Parietal lobe (tissue), 1 donor: ENCODE results near the gene YKT6. TPM values are rescaled to one million over a fixed set of nuclear protein-coding genes. Genes with fewer than 3 reads are reported as not detected.

Experiments
- total RNA-seq: library from RNA; depleted of rRNA; stranded (reverse); fragments of >200 nt; gene quantifications from one replicate; pipeline ENCODE4 v1.2.3, GENCODE V29; 2014

The YKT6 gene
- total RNA-seq: 57.3 TPM

DNA sequence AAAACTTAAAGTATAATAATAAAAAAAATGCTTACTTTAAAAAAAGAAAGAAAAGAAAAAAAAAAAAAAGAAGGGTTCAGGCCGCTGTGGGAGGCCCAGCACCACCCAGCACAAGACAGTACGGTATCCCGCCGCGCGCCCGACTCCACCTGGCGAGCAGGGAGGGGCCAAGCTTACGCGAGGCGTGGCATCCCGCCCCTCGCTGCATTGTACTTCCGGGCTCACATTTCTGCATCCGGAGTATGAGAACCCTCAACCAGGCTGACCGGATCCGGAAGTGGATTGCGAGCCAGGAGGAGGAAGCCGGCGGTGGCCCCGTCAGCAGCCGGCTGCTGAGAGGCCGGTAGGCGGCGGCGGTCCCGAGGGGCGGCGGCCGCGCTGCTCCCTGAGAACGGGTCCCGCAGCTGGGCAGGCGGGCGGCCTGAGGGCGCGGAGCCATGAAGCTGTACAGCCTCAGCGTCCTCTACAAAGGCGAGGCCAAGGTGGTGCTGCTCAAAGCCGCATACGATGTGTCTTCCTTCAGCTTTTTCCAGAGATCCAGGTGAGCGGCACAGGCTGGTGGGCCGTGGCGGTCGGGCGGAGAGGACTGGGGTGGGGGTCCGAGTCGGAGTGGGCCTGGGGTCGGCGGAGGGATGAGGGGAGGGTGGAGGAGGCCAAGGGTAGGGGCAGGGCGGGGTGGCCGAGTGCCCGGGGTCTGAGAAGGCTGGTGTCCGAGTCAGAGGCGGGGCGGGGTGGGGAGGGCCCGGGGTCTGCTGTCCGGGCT lies at the start of gene YKT6:
Gene YKT6, plus strand, starts transcription at position 280 of the 763 bp plus-strand sequence. Its CDS starts 158 bp downstream, at position 438.

DNA sequence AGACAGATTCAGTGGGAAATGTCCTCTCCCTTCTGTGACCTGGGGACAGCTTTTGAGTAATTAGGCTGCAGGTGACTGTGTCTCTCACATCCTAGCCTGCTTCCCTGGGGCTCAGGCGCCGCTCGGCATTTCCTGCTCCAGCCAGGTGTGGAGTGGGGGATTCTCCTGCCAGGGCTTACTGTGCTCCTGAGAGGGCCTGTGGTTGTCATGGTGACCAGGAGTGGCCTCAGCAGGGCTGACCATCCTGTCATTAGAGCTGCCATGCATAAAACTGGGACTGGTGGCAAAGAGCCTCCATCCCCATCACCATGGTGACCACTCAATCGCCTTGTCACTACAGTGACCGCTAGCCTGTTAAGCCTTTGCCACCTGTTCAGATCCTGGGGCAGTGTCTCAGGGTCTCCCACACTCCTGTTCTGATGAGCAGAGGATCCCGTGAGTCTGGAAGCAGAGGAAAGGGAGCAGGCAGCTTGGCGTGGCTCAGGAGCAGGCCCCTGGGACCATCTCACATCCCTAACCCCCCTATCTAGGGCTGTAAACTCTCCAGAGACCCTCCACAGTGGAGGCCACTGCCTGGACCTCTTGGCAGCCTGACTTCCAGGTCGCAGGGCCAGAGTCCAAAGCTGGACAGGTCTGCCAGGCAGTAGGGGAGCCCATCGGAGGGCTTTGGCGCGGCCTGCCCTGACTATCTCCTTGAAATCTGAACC lies 11.3 kb upstream of the YKT6 start, which contains the start of gene GCK:
Gene GCK, minus strand, starts transcription at position 154 of the 707 bp plus-strand sequence. CDS start 486 bp downstream, outside the sequence.

Other genes with a start within 250 kb of the YKT6 start
- gene SPDYE1, start 203.1 kb upstream of the YKT6 start, total RNA-seq: not detected
- 82.0 TPM for gene DBNL, start 156.3 kb upstream of the YKT6 start, total RNA-seq
- 2.5 TPM for gene PGAM2, start 135.4 kb upstream of the YKT6 start, total RNA-seq
- 14.4 TPM for gene POLM, start 118.4 kb upstream of the YKT6 start, total RNA-seq
- 10.3 TPM for gene AEBP1, start 96.6 kb upstream of the YKT6 start, total RNA-seq
- 56.7 TPM for gene POLD2, start 77.4 kb upstream of the YKT6 start, total RNA-seq
- gene MYL7, start 59.6 kb upstream of the YKT6 start, total RNA-seq: not detected
- gene GCK, start 11.5 kb upstream of the YKT6 start, total RNA-seq: 5.3 TPM
- 94.5 TPM for gene CAMK2B, start 124.6 kb downstream of the YKT6 start, total RNA-seq